Gastroesophageal sphincter (tissue), 4 donors: ENCODE results near the gene DDX20. TPM values are rescaled to one million over a fixed set of nuclear protein-coding genes. Genes with fewer than 3 reads are reported as not detected.

Experiments used
- ATAC-seq: fragments of 150-250 bp; one replicate; pipeline ENCODE4 v1.9.1; 2016; ENCODE audit warnings: mild to moderate bottlenecking, moderate library complexity
- H3K27ac ChIP-seq, 4 donors: fragments of 200-600 bp; sonication (generic) in 3 of 4; 1 replicate in 3 of 4; 2 replicates in 1 of 4; pipeline ENCODE4 v1.5.1; 2016 to 2019
- H3K27me3 ChIP-seq: fragments of 200-600 bp; sonication (generic); one replicate; pipeline ENCODE4 v1.5.1; 2019
- H3K36me3 ChIP-seq, 2 donors: fragments of 200-600 bp; sonication (generic); one replicate each; pipeline ENCODE4 v1.5.1; 2019; ENCODE audit warnings: control low read depth in 1 of 2
- H3K4me1 ChIP-seq, 3 donors: fragments of 200-600 bp; sonication (generic); 1 replicate in 2 of 3; 2 replicates in 1 of 3; pipeline ENCODE4 v1.5.1; 2016 to 2019; ENCODE audit warnings: control low read depth in 2 of 3
- H3K4me3 ChIP-seq, 2 donors: fragments of 200-600 bp; sonication (generic); one replicate each; pipeline ENCODE4 v1.5.1; 2019; ENCODE audit warnings: mild to moderate bottlenecking in 1 of 2, moderate library complexity in 1 of 2
- H3K9me3 ChIP-seq, 3 donors: fragments of 200-600 bp; sonication (generic); one replicate each; pipeline ENCODE4 v1.5.1; 2017 to 2019; ENCODE audit warnings: control low read depth in 2 of 3
- CTCF ChIP-seq, 4 experiments: fragments of 200-600 bp in 2 of 4; fragments of 450-650 bp in 2 of 4; sonication (generic) in 1 of 4; IDR thresholded peaks; one replicate each; pipeline ENCODE4 v1.5.1; 2017 to 2019; ENCODE audit warnings: antibody characterized with exemption in 4 of 4, mild to moderate bottlenecking in 2 of 4, moderate library complexity in 2 of 4
- EP300 ChIP-seq: sonication (generic); formaldehyde crosslinking; IDR thresholded peaks from one replicate; pipeline ENCODE4 v1.6.1; 2017; ENCODE audit warnings: antibody characterized with exemption, mild to moderate bottlenecking
- POLR2A ChIP-seq, 2 donors: fragments of 450-650 bp; IDR thresholded peaks; one replicate each; pipeline ENCODE4 v1.6.1; 2017; ENCODE audit warnings: antibody characterized with exemption in 2 of 2, mild to moderate bottlenecking in 2 of 2, moderate library complexity in 1 of 2
- POLR2AphosphoS5 ChIP-seq: sonication (generic); formaldehyde crosslinking; IDR thresholded peaks from one replicate; pipeline ENCODE4 v1.6.1; 2017; ENCODE audit warnings: antibody characterized with exemption
- WGBS, 2 donors: methylation state at CpG; one replicate each; pipeline ENCODE4 v1.1.5; 2018; ENCODE audit warnings: low coverage in 1 of 2; 5-methylcytosine and 5-hydroxymethylcytosine counted together
- total RNA-seq, 4 donors: library from RNA; depleted of rRNA; stranded (reverse); fragments of >200 nt; gene quantifications; one replicate each; pipeline ENCODE4 v1.1.0, GENCODE V29; 2016

DDX20 gene
- total RNA-seq, 4 donors from 2014 or later = 11.6 to 24.4 (median 14.8) TPM

GRCh38 chr1:111720274-111720976 is 35.3 kb upstream of the DDX20 start:
- peak; percentile 17 for ATAC-seq
- Histone ChIP-seq H3K9me3 (no peaks in the 10 kb centered on the region), H3K36me3 (no peaks in the 10 kb centered on the region), H3K27ac (peak overlapping the region in 3 of 4 donors; percentile 13 to 66 (median 56)), H3K4me1 (peaks cover 6 to 47% (median 20%) of the 10 kb centered on the region in 3 donors), H3K27me3 (no peaks in the 10 kb centered on the region), H3K4me3 (no peak overlapping the region)
- WGBS, 2 donors = 30 to 52% methylated on average over 5 to 6 of the region's 7 CpGs
- no peak for TF ChIP-seq POLR2AphosphoS5
- no peak for TF ChIP-seq CTCF (IDR thresholded peaks at IDR 0.05)
- TF ChIP-seq EP300 = no peak
- TF ChIP-seq POLR2A (IDR thresholded peaks at IDR 0.05) = no peak

DNA sequence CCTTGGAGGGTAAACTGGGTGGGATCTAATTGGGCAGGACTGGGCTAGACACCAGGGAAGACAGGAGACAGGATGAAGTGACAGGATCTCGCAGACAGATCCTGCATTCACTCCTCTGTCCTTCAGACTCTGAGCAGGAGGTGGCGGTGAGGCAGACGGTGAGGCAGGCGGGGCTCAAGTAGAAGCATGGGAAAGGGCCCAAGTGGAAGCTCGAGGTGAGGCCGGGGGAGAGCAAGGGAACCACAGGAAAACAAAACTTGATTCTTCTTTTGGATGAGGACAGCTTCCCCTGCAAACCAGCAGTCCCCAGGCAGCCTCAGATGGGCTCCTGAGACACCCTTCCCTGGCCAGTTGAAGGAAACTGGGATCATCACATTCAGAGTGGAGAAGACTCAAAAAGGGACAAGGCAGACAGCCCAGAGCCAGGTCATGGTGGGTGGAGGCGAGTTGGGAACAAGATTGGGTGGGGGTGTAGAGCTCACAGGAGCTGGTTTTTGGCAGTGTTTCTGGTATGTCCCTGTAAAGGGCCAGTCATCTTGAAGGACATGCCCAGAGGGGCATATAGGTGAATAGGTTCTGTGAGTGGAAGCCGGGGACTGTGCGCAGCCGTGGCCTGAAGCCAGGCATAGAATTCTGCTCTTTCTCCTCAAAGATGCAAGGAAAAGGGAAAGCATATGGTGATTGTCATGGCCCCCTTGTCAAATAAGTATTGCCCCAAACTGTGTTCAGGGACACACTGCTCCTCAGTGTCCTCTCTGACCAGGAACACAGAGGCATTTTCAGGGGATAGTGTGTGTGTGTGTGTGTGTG is 34.5 kb upstream of the DDX20 start:
- Histone ChIP-seq H3K4me1 (peaks cover 6 to 54% (median 20%) of the 10 kb centered on the region in 3 donors), H3K27ac (peak overlapping the region in 3 of 4 donors; percentile 13 to 66 (median 56)), H3K9me3 (no peaks in the 10 kb centered on the region), H3K36me3 (peaks cover 0 to 4% of the 10 kb centered on the region in 2 donors), H3K27me3 (no peaks in the 10 kb centered on the region), H3K4me3 (no peak overlapping the region)
- WGBS, 2 donors = 49 to 55% methylated on average over 6 to 10 of the region's 10 CpGs
- TF ChIP-seq POLR2AphosphoS5 = no peak
- no peak for TF ChIP-seq POLR2A (IDR thresholded peaks at IDR 0.05)
- TF ChIP-seq EP300 = no peak
- TF ChIP-seq CTCF (IDR thresholded peaks at IDR 0.05) = no peak
- ATAC-seq = no peak

DNA sequence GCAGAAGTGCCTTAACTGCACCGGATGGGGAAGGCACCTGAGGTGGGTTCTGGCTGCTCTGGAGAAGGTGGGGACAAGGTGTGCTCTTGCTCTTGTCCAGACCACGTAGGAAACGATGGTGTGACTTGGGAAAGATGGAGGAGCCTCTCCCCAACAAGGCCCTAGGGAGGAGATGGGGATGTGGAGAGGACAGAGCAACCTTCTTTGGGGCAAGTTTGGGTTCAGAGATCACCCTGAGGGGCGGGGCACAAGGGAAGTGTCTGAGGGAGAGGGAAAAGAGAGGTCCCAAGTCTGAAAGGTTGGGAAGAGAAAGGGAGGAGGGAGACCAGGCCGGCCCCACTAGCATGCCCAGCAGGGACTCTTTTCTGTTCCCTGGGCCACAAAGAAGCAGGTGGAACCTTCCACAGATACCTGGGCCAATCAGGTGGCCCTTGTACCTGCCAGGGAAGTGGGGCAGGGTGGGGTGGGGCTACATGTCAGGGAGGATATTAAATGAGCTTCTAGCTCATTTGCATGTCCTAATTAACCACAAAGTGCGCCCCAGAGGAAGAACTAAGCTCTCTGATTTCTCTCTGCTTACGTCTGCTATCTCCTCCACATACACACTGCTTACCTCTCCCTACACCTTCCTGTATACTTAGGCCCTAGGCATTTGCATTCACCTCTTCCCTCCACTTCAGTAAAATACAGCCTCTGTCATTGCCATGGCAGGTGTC is 32.5 kb upstream of the DDX20 start:
- no peak for TF ChIP-seq POLR2A (IDR thresholded peaks at IDR 0.05)
- no peak for TF ChIP-seq CTCF (IDR thresholded peaks at IDR 0.05)
- TF ChIP-seq POLR2AphosphoS5 = no peak
- no peak for TF ChIP-seq EP300
- 78 to 89% methylated on average over 3 to 4 of the region's 7 CpGs for WGBS, 2 donors
- no peak for ATAC-seq

DNA sequence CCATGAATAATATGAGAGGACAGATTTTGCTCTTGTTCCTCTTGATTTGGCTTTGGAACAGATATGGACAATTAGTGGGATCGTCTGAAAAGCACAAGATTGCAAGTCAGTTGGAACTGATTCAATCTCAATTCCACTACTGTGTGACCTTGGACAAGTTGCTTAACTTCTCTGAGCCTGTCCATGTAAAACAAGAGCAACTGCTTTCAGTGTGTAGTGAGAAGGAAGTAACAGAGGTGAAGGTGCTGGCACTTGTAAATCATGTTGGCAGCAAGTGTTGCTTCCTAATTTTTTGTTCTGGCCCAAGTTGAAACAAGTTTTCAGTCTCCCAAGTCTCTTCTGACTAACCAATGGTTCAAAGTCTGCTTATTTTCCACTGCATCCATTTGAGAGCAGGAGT is 31.8 kb upstream of the DDX20 start:
- ATAC-seq = no peak
- H3K4me1 ChIP-seq = peaks cover 6 to 58% (median 20%) of the 10 kb centered on the region in 3 donors
- H3K4me3 ChIP-seq = no peak overlapping the region
- 14% methylated on average over 1 of the region's 1 CpG; no CpG with 5 or more reads in 1 of the 2 donors for WGBS, 2 donors
- TF ChIP-seq POLR2AphosphoS5 = no peak
- no peak for TF ChIP-seq EP300
- no peak for TF ChIP-seq POLR2A (IDR thresholded peaks at IDR 0.05)
- TF ChIP-seq CTCF (IDR thresholded peaks at IDR 0.05) = no peak
- H3K36me3 ChIP-seq = peaks cover 0 to 19% of the 10 kb centered on the region in 2 donors
- H3K27me3 ChIP-seq = no peaks in the 10 kb centered on the region
- H3K9me3 ChIP-seq = no peaks in the 10 kb centered on the region
- no peak overlapping the region for H3K27ac ChIP-seq

More for the DNA sequence above, 32.5 kb upstream of the DDX20 start:
- Histone ChIP-seq H3K4me1 (peaks cover 6 to 56% (median 20%) of the 10 kb centered on the region in 3 donors), H3K27ac (no peak overlapping the region), H3K4me3 (no peak overlapping the region), H3K36me3 (peaks cover 0 to 19% of the 10 kb centered on the region in 2 donors), H3K27me3 (no peaks in the 10 kb centered on the region), H3K9me3 (no peaks in the 10 kb centered on the region)
